WERI-Rb-1 (cell line): ENCODE data around the gene KLF13.

Source experiments
- DNase-seq: peaks from one replicate; pipeline ENCODE4 v3.0.0-alpha.2; 2020
- H3K27ac ChIP-seq: fragments of 250-450 bp; sonication (Bioruptor Pico); 2 replicates; pipeline ENCODE4 v1.5.1; 2020; ENCODE audit warnings: mild to moderate bottlenecking, moderate library complexity
- H3K27me3 ChIP-seq: fragments of 250-450 bp; sonication (Bioruptor Pico); 2 replicates; pipeline ENCODE4 v1.5.1; 2021; ENCODE audit warnings: mild to moderate bottlenecking, low read depth, moderate library complexity; ENCODE audit not compliant: insufficient read depth, severe bottlenecking
- H3K36me3 ChIP-seq: fragments of 250-450 bp; sonication (Bioruptor Pico); 2 replicates; pipeline ENCODE4 v1.5.1; 2020; ENCODE audit warnings: mild to moderate bottlenecking, moderate library complexity
- H3K4me3 ChIP-seq: 2 replicates; pipeline ENCODE4 v1.5.1; 2011; ENCODE audit warnings: low read depth, mild to moderate bottlenecking, control low read depth, low read length
- H3K9me3 ChIP-seq: fragments of 250-450 bp; sonication (Bioruptor Pico); 2 replicates; pipeline ENCODE4 v1.5.1; 2021; ENCODE audit warnings: mild to moderate bottlenecking, moderate library complexity; ENCODE audit not compliant: severe bottlenecking
- CTCF ChIP-seq: IDR thresholded peaks from 2 replicates; pipeline ENCODE4 v1.5.1; 2011; ENCODE audit warnings: low read depth, mild to moderate bottlenecking, control low read depth, inconsistent platforms, low read length

Gene KLF13

GRCh38 chr15:31305375-31305774, 21.3 kb upstream of the KLF13 start:
- TF ChIP-seq CTCF: no peak
- H3K27ac ChIP-seq: no peak overlapping the region
- DNase-seq: no peak

GRCh38 chr15:31305796-31306425, 20.7 kb upstream of the KLF13 start:
- TF ChIP-seq CTCF: no peak
- DNase-seq: no peak
- Histone ChIP-seq H3K27ac (no peak overlapping the region), H3K4me3 (no peak overlapping the region), H3K9me3 (no peaks in the 10 kb centered on the region), H3K36me3 (no peaks in the 10 kb centered on the region), H3K27me3 (no peaks in the 10 kb centered on the region)

More at GRCh38 chr15:31305375-31305774, 21.3 kb upstream of the KLF13 start:
- H3K36me3 ChIP-seq: no peaks in the 10 kb centered on the region
- H3K27me3 ChIP-seq: no peaks in the 10 kb centered on the region
- H3K4me3 ChIP-seq: no peak overlapping the region
- no peaks in the 10 kb centered on the region for H3K9me3 ChIP-seq

- Histone ChIP-seq H3K27me3 (no peaks in the 10 kb centered on the region), H3K4me3 (no peak overlapping the region), H3K9me3 (no peaks in the 10 kb centered on the region), H3K27ac (no peak overlapping the region), H3K36me3 (no peaks in the 10 kb centered on the region)
- no peak for DNase-seq
- TF ChIP-seq CTCF: no peak
Measured at GRCh38 chr15:31306426-31307269, 20.0 kb upstream of the KLF13 start.

- no peak overlapping the region for H3K4me3 ChIP-seq
- H3K27me3 ChIP-seq: no peaks in the 10 kb centered on the region
- no peak overlapping the region for H3K27ac ChIP-seq
- no peak for TF ChIP-seq CTCF
- no peak for DNase-seq
- no peaks in the 10 kb centered on the region for H3K36me3 ChIP-seq
- no peaks in the 10 kb centered on the region for H3K9me3 ChIP-seq
Measured at GRCh38 chr15:31307270-31308184, 19.1 kb upstream of the KLF13 start.

- no peak for DNase-seq
- H3K9me3 ChIP-seq: peaks cover 2% of the 10 kb centered on the region
Measured at GRCh38 chr15:31308185-31308639, 18.4 kb upstream of the KLF13 start.

More at GRCh38 chr15:31308185-31308639, 18.4 kb upstream of the KLF13 start:
- no peak for TF ChIP-seq CTCF
- no peak overlapping the region for H3K27ac ChIP-seq
- no peaks in the 10 kb centered on the region for H3K27me3 ChIP-seq
- H3K4me3 ChIP-seq: no peak overlapping the region
- no peaks in the 10 kb centered on the region for H3K36me3 ChIP-seq
